HCT116 (cell line): ENCODE data around the gene HOXC4. TPM values are rescaled to one million over a fixed set of nuclear protein-coding genes. Genes with fewer than 3 reads are reported as not detected.

Source experiments
- ATAC-seq: fragments of 200-7000 bp; cut with Tn5 transposase; 2 replicates; pipeline ENCODE4 v1.9.1; 2020; ENCODE audit warnings: mild to moderate bottlenecking, moderate library complexity
- BruUV-seq: library from RNA; stranded (reverse); fragments of 400-500 nt; replicated peaks from 2 replicates; lab custom pipeline; 2021; lab: Mats Ljungman, UMichigan
- CTCF ChIA-PET: fragments of 300-600 bp; sonication (Branson Sonifier 250); formaldehyde crosslinking; loops from one replicate; lab custom pipeline; 2021; ENCODE audit warnings: antibody characterized with exemption; lab: Charles Lee
- POLR2A ChIA-PET: fragments of 300-600, 350-600 bp; sonication (Branson Sonifier 250); formaldehyde crosslinking; loops from one replicate; lab custom pipeline; 2021; ENCODE audit warnings: antibody characterized with exemption; lab: Charles Lee
- RAD21 ChIA-PET, 2 experiments: fragments of 300-600 bp; sonication (Branson Sonifier 250); formaldehyde crosslinking; loops; one replicate each; lab custom pipeline; 2023; ENCODE audit warnings: low total read pairs in 2 of 2; ENCODE audit not compliant: uncharacterized antibody in 2 of 2, unreplicated experiment in 2 of 2, low non-redundant PET in 1 of 2; lab: Charles Lee
- DNase-seq: peaks from one replicate; pipeline ENCODE4 v3.0.0-alpha.2; 2010; ENCODE audit warnings: low read depth, low spot score
- H2AFZ ChIP-seq: fragments of 200-600 bp; shearing (Covaris generic), sonication (generic); 2 replicates; pipeline ENCODE4 v1.6.1; 2017; ENCODE audit warnings: low read depth, mixed run types, mixed read lengths, antibody characterized with exemption, low read length; ENCODE audit not compliant: poor library complexity, severe bottlenecking
- H3K27ac ChIP-seq: 2 replicates; pipeline ENCODE4 v1.5.1; 2012; ENCODE audit warnings: low read depth, low read length
- H3K27me3 ChIP-seq: fragments of 200-600 bp; sonication (generic); 2 replicates; pipeline ENCODE4 v1.6.1; 2016; ENCODE audit warnings: mixed run types, low read length, mixed read lengths; ENCODE audit not compliant: insufficient read depth
- H3K36me3 ChIP-seq, 2 experiments: fragments of 200-500 bp in 1 of 2; fragments of 200-600 bp in 1 of 2; sonication (Bioruptor generic) in 1 of 2; sonication (generic) in 1 of 2; 2 replicates each; pipeline versions ENCODE4 v1.5.1 to v1.6.1; 2014 to 2016; ENCODE audit warnings: low read length in 2 of 2, inconsistent platforms in 1 of 2, mixed read lengths in 1 of 2, mixed run types in 1 of 2; ENCODE audit not compliant: insufficient read depth in 2 of 2, control insufficient read depth in 1 of 2
- H3K4me1 ChIP-seq, 2 experiments: fragments of 200-600 bp in 1 of 2; sonication (generic) in 1 of 2; 2 replicates each; pipeline versions ENCODE4 v1.5.1 to v1.6.1; 2012 to 2017; ENCODE audit warnings: low read length in 2 of 2, inconsistent platforms in 1 of 2, mild to moderate bottlenecking in 1 of 2, mixed read lengths in 1 of 2, mixed run types in 1 of 2, moderate library complexity in 1 of 2; ENCODE audit not compliant: insufficient read depth in 2 of 2, control insufficient read depth in 1 of 2
- H3K4me2 ChIP-seq: fragments of 200-600 bp; sonication (generic); 2 replicates; pipeline ENCODE4 v1.6.1; 2017; ENCODE audit warnings: mixed run types, low read length, mixed read lengths
- H3K4me3 ChIP-seq, 2 experiments: fragments of 200-600 bp in 1 of 2; sonication (generic) in 1 of 2; replicated peaks in 1 of 2; 2 replicates each; pipeline ENCODE4 v1.5.1; 2011 to 2016; ENCODE audit warnings: low read length in 2 of 2, control low read depth in 1 of 2, low read depth in 1 of 2, mild to moderate bottlenecking in 1 of 2, mixed read lengths in 1 of 2, mixed run types in 1 of 2
- H3K79me2 ChIP-seq: fragments of 200-600 bp; sonication (generic); 2 replicates; pipeline ENCODE4 v1.6.1; 2017; ENCODE audit warnings: mild to moderate bottlenecking, mixed run types, low read length, moderate library complexity, mixed read lengths; ENCODE audit not compliant: insufficient read depth
- H3K9ac ChIP-seq: fragments of 200-600 bp; sonication (generic); 2 replicates; pipeline ENCODE4 v1.6.1; 2016; ENCODE audit warnings: low read length, mixed read lengths
- H3K9me2 ChIP-seq: fragments of 200-600 bp; sonication (generic), shearing (Covaris generic); 2 replicates; pipeline ENCODE4 v1.6.1; 2017; ENCODE audit warnings: mixed run types, mild to moderate bottlenecking, moderate library complexity; ENCODE audit not compliant: insufficient read depth
- H3K9me3 ChIP-seq, 2 experiments: fragments of 200-500 bp in 1 of 2; fragments of 200-600 bp in 1 of 2; sonication (Bioruptor generic) in 1 of 2; sonication (generic) in 1 of 2; 2 replicates each; pipeline ENCODE4 v1.6.1; 2014 to 2017; ENCODE audit warnings: low read length in 2 of 2, mixed read lengths in 2 of 2, inconsistent platforms in 1 of 2, low read depth in 1 of 2, mild to moderate bottlenecking in 1 of 2, mixed run types in 1 of 2, moderate library complexity in 1 of 2; ENCODE audit not compliant: control insufficient read depth in 1 of 2, insufficient read depth in 1 of 2
- H4K20me1 ChIP-seq: fragments of 200-600 bp; sonication (generic), shearing (Covaris generic); 2 replicates; pipeline ENCODE4 v1.6.1; 2017; ENCODE audit warnings: mixed run types, mild to moderate bottlenecking, moderate library complexity; ENCODE audit not compliant: insufficient read depth
- CBX3 ChIP-seq: IDR thresholded peaks from 2 replicates; pipeline ENCODE4 v1.6.1; 2012; ENCODE audit warnings: low read depth
- CEBPB ChIP-seq: IDR thresholded peaks from 2 replicates; pipeline ENCODE4 v1.6.1; 2012; ENCODE audit warnings: low read depth
- ELF1 ChIP-seq: IDR thresholded peaks from 2 replicates; pipeline ENCODE4 v1.6.1; 2012; ENCODE audit warnings: low read depth, borderline replicate concordance
- EZH2phosphoT487 ChIP-seq: fragments of 200-600 bp; IDR thresholded peaks from 2 replicates; pipeline ENCODE4 v1.6.1; 2018; ENCODE audit warnings: antibody characterized with exemption, borderline replicate concordance
- JUND ChIP-seq: IDR thresholded peaks from 2 replicates; pipeline ENCODE4 v1.6.1; 2012
- POLR2A ChIP-seq: IDR thresholded peaks from 2 replicates; pipeline ENCODE4 v1.7.0; 2011; ENCODE audit warnings: borderline replicate concordance; ENCODE audit not compliant: insufficient read depth, insufficient read length; ENCODE audit errors: extremely low read depth
- SP1 ChIP-seq: IDR thresholded peaks from 2 replicates; pipeline ENCODE4 v1.6.1; 2012; ENCODE audit warnings: low read depth
- TCF7L2 ChIP-seq: IDR thresholded peaks from 2 replicates; pipeline ENCODE4 v1.7.0; 2011; ENCODE audit warnings: borderline replicate concordance, inconsistent platforms; ENCODE audit not compliant: insufficient read depth, insufficient read length; ENCODE audit errors: extremely low read depth
- YY1 ChIP-seq: IDR thresholded peaks from 2 replicates; pipeline ENCODE4 v1.6.1; 2011; ENCODE audit warnings: low read length, low read depth, moderate library complexity, mild to moderate bottlenecking; ENCODE audit not compliant: insufficient replicate concordance; ENCODE audit errors: extremely low read depth
- ZFX ChIP-seq: fragments of 450-650 bp; IDR thresholded peaks from 2 replicates; pipeline ENCODE4 v1.6.1; 2017
- ZNF274 ChIP-seq: fragments of 200-500 bp; sonication (Bioruptor generic); IDR thresholded peaks from 2 replicates; pipeline ENCODE4 v1.6.1; 2014; ENCODE audit warnings: mild to moderate bottlenecking, low read depth, low read length, inconsistent platforms
- intact Hi-C: fragments of 100-400 bp; cut with micrococcal nuclease; formaldehyde crosslinking; loops from 2 replicates; pipeline ENCODE4 v1.10.0; 2022
- total RNA-seq: library from RNA; stranded (reverse); gene quantifications from one replicate; pipeline ENCODE4 v1.2.1, GENCODE V29; 2021; ENCODE audit not compliant: unreplicated experiment
- TF ChIP-seq, protein P1 (sequence below): IDR thresholded peaks from 2 replicates; pipeline ENCODE4 v1.6.1; 2012
- TF ChIP-seq, protein P2 (sequence below): IDR thresholded peaks from 2 replicates; pipeline ENCODE4 v1.6.1; 2012
- TF ChIP-seq, protein P3 (sequence below), 3 experiments: fragments of 200-600 bp in 1 of 3; sonication (generic) in 1 of 3; IDR thresholded peaks in 2 of 3; conservative IDR thresholded peaks in 1 of 3; 2 replicates each; pipeline ENCODE4 v1.5.1; 2012 to 2017; ENCODE audit warnings: low read depth in 2 of 3, low read length in 2 of 3, antibody characterized with exemption in 1 of 3, borderline replicate concordance in 1 of 3, control low read depth in 1 of 3, mild to moderate bottlenecking in 1 of 3, mixed read lengths in 1 of 3, mixed run types in 1 of 3, moderate library complexity in 1 of 3; ENCODE audit not compliant: insufficient read depth in 1 of 3

Gene HOXC4
- total RNA-seq, 1 experiment from 2014 or later: 1.5 TPM

DNA sequence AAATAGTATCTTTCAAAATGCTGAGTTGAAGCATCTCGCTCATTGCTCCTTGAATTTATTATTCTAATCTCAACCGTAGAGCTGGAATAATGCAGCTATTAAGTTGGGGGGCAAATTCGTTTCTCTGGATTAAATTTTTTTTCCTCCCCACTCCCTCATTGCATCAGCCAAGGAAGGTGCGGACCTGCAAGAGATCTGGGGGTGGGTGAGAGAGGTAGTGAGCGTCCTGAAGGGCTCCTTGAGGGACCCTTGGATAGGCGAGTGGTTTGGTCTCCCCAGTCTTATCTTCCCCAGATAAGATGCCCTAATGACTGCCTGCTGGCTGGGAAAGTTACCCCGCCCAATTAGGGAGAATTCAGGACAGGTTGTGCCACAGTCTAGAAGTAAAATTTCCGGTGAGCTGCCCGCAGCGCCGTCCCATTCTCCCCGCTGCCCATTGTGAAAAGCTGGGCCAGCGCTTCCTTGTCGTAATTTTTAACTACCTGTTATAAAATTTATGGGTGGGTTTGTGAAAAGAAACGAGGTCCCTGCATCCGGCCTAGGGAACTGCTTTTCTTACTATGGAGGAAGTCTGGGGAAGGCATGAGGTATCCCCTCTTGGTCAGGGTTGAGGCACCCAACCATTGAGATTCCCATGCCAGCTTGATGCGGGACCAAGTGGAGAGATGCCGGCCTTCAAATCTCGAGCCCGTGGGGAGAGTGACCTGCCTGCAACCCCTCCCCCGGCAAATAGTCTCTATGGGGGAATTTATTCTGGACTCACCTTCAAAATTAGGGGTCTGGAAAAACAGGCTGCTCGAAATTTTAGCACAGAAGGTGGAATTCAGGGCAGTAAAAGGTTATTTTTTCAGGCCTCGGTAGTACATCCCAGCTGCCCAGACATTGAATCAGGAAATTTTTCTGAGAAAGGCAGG lies 38.4 kb upstream of the HOXC4 start:
- H3K4me3 ChIP-seq: peak overlapping the region in 1 of 2 experiments; percentile 76; a peak in 1 of 4 replicates
- no peak overlapping the region for H2AFZ ChIP-seq
- RAD21 ChIA-PET: no interaction called here
- no peaks in the 10 kb centered on the region for H3K36me3 ChIP-seq
- no peaks in the 10 kb centered on the region for H3K9me2 ChIP-seq
- no peaks in the 10 kb centered on the region for H3K27me3 ChIP-seq
- CTCF ChIA-PET: interaction anchor here (2.4 to 4.3 kb wide), 5 partner anchors 9 to 200 kb away, joined by 6 to 43 read pairs (median 20); partner anchors contain the start of gene HOXC5
- no peak for TF ChIP-seq SP1
- TF ChIP-seq YY1: no peak
- TF ChIP-seq JUND: no peak
- TF ChIP-seq ELF1: no peak
- no peak for TF ChIP-seq CBX3
- no peak for TF ChIP-seq ZNF274
- H3K27ac ChIP-seq: no peak overlapping the region
- intact Hi-C loops: no loop called here
- POLR2A ChIA-PET: no interaction called here
- H3K9ac ChIP-seq: no peak overlapping the region
- DNase-seq (no peak), ATAC-seq (no peak)
- H3K79me2 ChIP-seq: no peaks in the 10 kb centered on the region
- no peaks in the 10 kb centered on the region for H3K9me3 ChIP-seq
- H3K4me2 ChIP-seq: peak overlapping the region; percentile 99
- H4K20me1 ChIP-seq: no peaks in the 10 kb centered on the region
- BruUV-seq: no TSS peak
- H3K4me1 ChIP-seq: peaks cover 17 to 31% of the 10 kb centered on the region in 2 experiments

DNA sequence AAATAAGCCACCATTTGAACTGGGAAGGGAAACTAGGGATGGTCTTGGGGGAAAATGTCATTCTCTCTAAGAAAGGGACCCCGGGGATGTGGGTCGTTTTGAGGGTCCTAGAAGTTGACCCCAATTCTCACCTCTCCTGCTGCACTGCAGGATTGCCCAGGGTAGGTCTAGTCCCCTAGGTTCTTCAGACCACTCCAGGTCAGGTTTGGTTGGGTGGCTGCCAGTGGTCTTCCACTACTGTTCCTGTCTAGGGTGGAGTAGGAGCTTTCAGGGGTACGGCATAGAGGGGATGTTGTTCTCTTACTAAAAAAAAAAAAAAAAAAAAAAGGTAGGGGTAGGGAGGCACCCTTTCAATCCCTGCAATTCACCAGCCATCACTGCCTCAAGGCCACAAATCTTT lies 37.6 kb upstream of the HOXC4 start:
- ChIA-PET CTCF (interaction anchor here (0.7 to 4.3 kb wide), 12 partner anchors 8 to 384 kb away, joined by 3 to 43 read pairs (median 8); partner anchors contain the start of genes HOXC10, HOXC5 and HOXC9), RAD21 (interaction anchor here in 1 of 2 experiments (0.7 kb wide), 1 partner anchor 192 kb away, joined by 5 read pairs; no protein-coding TSS in a partner anchor), POLR2A (interaction anchor here (1.1 to 2.4 kb wide), 4 partner anchors 12 to 173 kb away, joined by 3 to 23 read pairs (median 8); partner anchors contain the start of genes HOXC6, HOXC9 and SMUG1)
- no peaks in the 10 kb centered on the region for H3K36me3 ChIP-seq
- H3K9me2 ChIP-seq: no peaks in the 10 kb centered on the region
- H3K27me3 ChIP-seq: no peaks in the 10 kb centered on the region
- peak overlapping the region; percentile 76 to 88 for H3K4me3 ChIP-seq
- peak overlapping the region; percentile 90 for H2AFZ ChIP-seq
- no peaks in the 10 kb centered on the region for H3K79me2 ChIP-seq
- H3K4me1 ChIP-seq: peaks cover 17 to 31% of the 10 kb centered on the region in 2 experiments
- H3K9me3 ChIP-seq: no peaks in the 10 kb centered on the region
- peak overlapping the region; percentile 99 for H3K4me2 ChIP-seq
- intact Hi-C loops: no loop called here
- BruUV-seq: TSS peak; percentile 63
- ATAC-seq: no peak
- peak overlapping the region; percentile 94 for H3K27ac ChIP-seq
- DNase-seq: no peak
- H3K9ac ChIP-seq: peak overlapping the region; percentile 94
- H4K20me1 ChIP-seq: no peaks in the 10 kb centered on the region
- TF ChIP-seq, protein P1, sequence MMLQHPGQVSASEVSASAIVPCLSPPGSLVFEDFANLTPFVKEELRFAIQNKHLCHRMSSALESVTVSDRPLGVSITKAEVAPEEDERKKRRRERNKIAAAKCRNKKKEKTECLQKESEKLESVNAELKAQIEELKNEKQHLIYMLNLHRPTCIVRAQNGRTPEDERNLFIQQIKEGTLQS: no peak
- TF ChIP-seq TCF7L2 (no peak), CEBPB (no peak), ZFX (no peak), YY1 (no peak), POLR2A (no peak), EZH2phosphoT487 (no peak), JUND (no peak), CBX3 (no peak), SP1 (no peak)
- TF ChIP-seq, protein P2, sequence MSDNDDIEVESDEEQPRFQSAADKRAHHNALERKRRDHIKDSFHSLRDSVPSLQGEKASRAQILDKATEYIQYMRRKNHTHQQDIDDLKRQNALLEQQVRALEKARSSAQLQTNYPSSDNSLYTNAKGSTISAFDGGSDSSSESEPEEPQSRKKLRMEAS: no peak
- TF ChIP-seq, protein P3, sequence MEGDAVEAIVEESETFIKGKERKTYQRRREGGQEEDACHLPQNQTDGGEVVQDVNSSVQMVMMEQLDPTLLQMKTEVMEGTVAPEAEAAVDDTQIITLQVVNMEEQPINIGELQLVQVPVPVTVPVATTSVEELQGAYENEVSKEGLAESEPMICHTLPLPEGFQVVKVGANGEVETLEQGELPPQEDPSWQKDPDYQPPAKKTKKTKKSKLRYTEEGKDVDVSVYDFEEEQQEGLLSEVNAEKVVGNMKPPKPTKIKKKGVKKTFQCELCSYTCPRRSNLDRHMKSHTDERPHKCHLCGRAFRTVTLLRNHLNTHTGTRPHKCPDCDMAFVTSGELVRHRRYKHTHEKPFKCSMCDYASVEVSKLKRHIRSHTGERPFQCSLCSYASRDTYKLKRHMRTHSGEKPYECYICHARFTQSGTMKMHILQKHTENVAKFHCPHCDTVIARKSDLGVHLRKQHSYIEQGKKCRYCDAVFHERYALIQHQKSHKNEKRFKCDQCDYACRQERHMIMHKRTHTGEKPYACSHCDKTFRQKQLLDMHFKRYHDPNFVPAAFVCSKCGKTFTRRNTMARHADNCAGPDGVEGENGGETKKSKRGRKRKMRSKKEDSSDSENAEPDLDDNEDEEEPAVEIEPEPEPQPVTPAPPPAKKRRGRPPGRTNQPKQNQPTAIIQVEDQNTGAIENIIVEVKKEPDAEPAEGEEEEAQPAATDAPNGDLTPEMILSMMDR (IDR thresholded peaks at IDR 0.05 in 2 of 3, conservative IDR thresholded peaks at IDR 0.05 in 1 of 3; ENCODE audit: borderline replicate concordance in 1 of 3, insufficient read depth in 1 of 3, low read depth in 2 of 3, low read length in 2 of 3): no peak
